GM23248 (cell line): ENCODE results near the gene YWHAB.
"Not testable (repeated sequence)": the region's sequence is repeated elsewhere in the genome, so short reads cannot be mapped to it uniquely, and the experiment has no call there.

Experiments
- EZH2 ChIP-seq: fragments of 200-600 bp; sonication (generic); IDR thresholded peaks from 2 replicates; pipeline ENCODE4 v1.6.1; 2018; ENCODE audit warnings: antibody characterized with exemption, mild to moderate bottlenecking; ENCODE audit not compliant: insufficient read depth, poor library complexity, severe bottlenecking
- EZH2phosphoT487 ChIP-seq: fragments of 200-600 bp; sonication (generic); IDR thresholded peaks from 2 replicates; pipeline ENCODE4 v1.6.1; 2018; ENCODE audit warnings: antibody characterized with exemption, moderate library complexity, mild to moderate bottlenecking, low read depth; ENCODE audit not compliant: insufficient read depth

- not testable (repeated sequence) for TF ChIP-seq EZH2, EZH2phosphoT487
Measured at GRCh38 chr20:44864493-44864892, 21.0 kb upstream of the YWHAB start.
